HK-2 (cell line): ENCODE data around the gene GPATCH4.
A peak's percentile ranks its signal among the peaks of the same experiment; 100 is the strongest.
"Not testable (repeated sequence)": the region's sequence is repeated elsewhere in the genome, so short reads cannot be mapped to it uniquely, and the experiment has no call there.

ENCODE experiments used
- DNase-seq: peaks from one replicate; pipeline ENCODE4 v3.0.0-alpha.2; 2018; ENCODE audit not compliant: unreplicated experiment

Gene GPATCH4

GRCh38 chr1:156595016-156595415 is 6.3 kb downstream of the GPATCH4 start:
- no peak for DNase-seq

GRCh38 chr1:156594190-156594589 is 7.1 kb downstream of the GPATCH4 start:
- no peak for DNase-seq

- DNase-seq: no peak
Measured at GRCh38 chr1:156593661-156593989, 7.7 kb downstream of the GPATCH4 start.

GRCh38 chr1:156592910-156593660 is 8.2 kb downstream of the GPATCH4 start:
- no peak for DNase-seq

GRCh38 chr1:156592158-156592909 is 8.9 kb downstream of the GPATCH4 start:
- DNase-seq: no peak

GRCh38 chr1:156591432-156592157 is 9.7 kb downstream of the GPATCH4 start, which contains the start of gene NAXE:
Gene NAXE (plus strand): TSS chr1:156591776. CDS start chr1:156591805, 29 bp downstream.
- peak; percentile 78 for DNase-seq

GRCh38 chr1:156591181-156591431 is 10.2 kb downstream of the GPATCH4 start:
- no peak for DNase-seq

- DNase-seq: no peak
Measured at GRCh38 chr1:156590326-156591180, 10.7 kb downstream of the GPATCH4 start.

GRCh38 chr1:156589546-156589945 is 11.7 kb downstream of the GPATCH4 start:
- no peak for DNase-seq

GRCh38 chr1:156587927-156588326 is 13.4 kb downstream of the GPATCH4 start:
- DNase-seq: not testable (repeated sequence)

- no peak for DNase-seq
Measured at GRCh38 chr1:156586892-156587477, 14.3 kb downstream of the GPATCH4 start.

GRCh38 chr1:156586323-156586722 is 15.0 kb downstream of the GPATCH4 start:
- no peak for DNase-seq

GRCh38 chr1:156584813-156585212 is 16.5 kb downstream of the GPATCH4 start:
- DNase-seq: no peak

- peak; percentile 61 for DNase-seq
Measured at GRCh38 chr1:156583821-156584622, 17.3 kb downstream of the GPATCH4 start.

- DNase-seq: no peak
Measured at GRCh38 chr1:156582388-156583017, 18.8 kb downstream of the GPATCH4 start.

GRCh38 chr1:156581661-156582387 is 19.5 kb downstream of the GPATCH4 start:
- DNase-seq: no peak

- DNase-seq: no peak
Measured at GRCh38 chr1:156579472-156579871, 21.8 kb downstream of the GPATCH4 start, which contains the start of gene TTC24. Gene TTC24 (plus strand): TSS chr1:156579723. CDS start chr1:156581365, 1,642 bp downstream.

- no peak for DNase-seq
Measured at GRCh38 chr1:156578055-156578454, 23.2 kb downstream of the GPATCH4 start.

GRCh38 chr1:156577550-156577949 is 23.7 kb downstream of the GPATCH4 start:
- DNase-seq: no peak
